ENCODE results near the gene AQP2.

GRCh38 chr12:50003595-50003994 lies 53.1 kb downstream of the AQP2 start:
- TF ChIP-seq CTCF (IDR thresholded peaks at IDR 0.05): no peak
- no peak for TF ChIP-seq REST (IDR thresholded peaks at IDR 0.05; ENCODE audit: insufficient read depth in 1 of 2, low read depth in 2 of 2, low read length in 1 of 2)
- no peak for TF ChIP-seq TCF7L2 (IDR thresholded peaks at IDR 0.05; ENCODE audit: low read depth, low read length)
- no peak for TF ChIP-seq POLR2AphosphoS5 (IDR thresholded peaks at IDR 0.05; ENCODE audit: low read depth, low read length)

Measured in Panc1 (cell line).